ENCODE results near the gene MICAL3. TPM values are rescaled to one million over a fixed set of nuclear protein-coding genes. Genes with fewer than 3 reads are reported as not detected.

MICAL3 gene
- total and polyA plus RNA-seq, 2 of the 8 experiments (the other 6 are each of a cell fraction or from before 2014, with no cell fraction given), result 8.3 to 41.8 TPM

- Histone ChIP-seq H2BK20ac (ENCODE audit: low read length) (no peak overlapping the region), H3K9me3 (ENCODE audit: insufficient read depth in 2 of 2, low read depth in 1 of 2, low read length in 1 of 2) (no peaks in the 10 kb centered on the region), H2AFZ (ENCODE audit: low read length) (no peak overlapping the region), H4K5ac (ENCODE audit: insufficient read length, low read depth, low read length) (no peak overlapping the region), H3K23me2 (ENCODE audit: low read depth, low read length) (no peaks in the 10 kb centered on the region), H4K91ac (replicated peaks; ENCODE audit: insufficient read length, low read length) (no peak overlapping the region), H3K4me2 (ENCODE audit: insufficient read depth in 1 of 2, low read depth in 2 of 2, low read length in 2 of 2) (no peak overlapping the region), H4K20me1 (replicated peaks in 1 of 2; ENCODE audit: control insufficient read depth in 1 of 2, insufficient read depth in 2 of 2, low read length in 2 of 2) (peaks cover 13 to 23% of the 10 kb centered on the region in 2 experiments), H3K9ac (replicated peaks in 1 of 4; ENCODE audit: extremely low read depth in 1 of 4, low read depth in 3 of 4, low read length in 3 of 4) (no peak overlapping the region), H2AK5ac (ENCODE audit: low read depth, low read length) (no peak overlapping the region), H3K79me2 (ENCODE audit: control insufficient read depth in 1 of 2, insufficient read depth in 2 of 2, low read length in 2 of 2) (peaks cover 5 to 83% of the 10 kb centered on the region in 2 experiments), H3K36me3 (ENCODE audit: control insufficient read depth in 2 of 4, insufficient read depth in 4 of 4, low read length in 3 of 4) (no peaks in the 10 kb centered on the region), H2BK12ac (ENCODE audit: low read depth, low read length) (no peak overlapping the region), H2BK120ac (replicated peaks; ENCODE audit: low read depth, low read length) (no peak overlapping the region), H3K79me1 (ENCODE audit: low read depth, low read length) (peaks cover 22% of the 10 kb centered on the region), H3K14ac (ENCODE audit: insufficient read length) (no peak overlapping the region), H3K18ac (ENCODE audit: extremely low read depth, low read length) (no peak overlapping the region), H3K4me3 (ENCODE audit: extremely low read depth in 1 of 4, insufficient read depth in 2 of 4, low read depth in 3 of 4, low read length in 4 of 4) (no peak overlapping the region), H3K23ac (ENCODE audit: insufficient read length) (no peak overlapping the region), H3K4ac (replicated peaks; ENCODE audit: insufficient read length, low read depth, low read length) (no peak overlapping the region), H3K27ac (ENCODE audit: low read depth, low read length) (no peak overlapping the region), H3K4me1 (replicated peaks in 1 of 4; ENCODE audit: control insufficient read depth in 3 of 4, insufficient read depth in 4 of 4, low read length in 3 of 4) (peaks cover 4 to 13% (median 7%) of the 10 kb centered on the region in 4 experiments; a peak in 6 of 7 replicates), H3K27me3 (replicated peaks in 1 of 4; ENCODE audit: control insufficient read depth in 3 of 4, extremely low read depth in 1 of 4, insufficient read depth in 3 of 4, low read length in 3 of 4) (no peaks in the 10 kb centered on the region), H4K8ac (ENCODE audit: extremely low read depth, insufficient read depth, low read length) (no peak overlapping the region; the same call in 1 of the 2 replicates), H2BK15ac (ENCODE audit: low read length) (no peak overlapping the region), H3K56ac (replicated peaks; ENCODE audit: insufficient read length, low read depth, low read length) (no peak overlapping the region), H2BK5ac (ENCODE audit: low read depth, low read length) (no peak overlapping the region)
- ChIA-PET CTCF (ENCODE audit: partially characterized antibody) (interaction anchor here (0.6 to 1.0 kb wide), 2 partner anchors 10 to 234 kb away, joined by 3 read pairs; no protein-coding TSS in a partner anchor), POLR2A (ENCODE audit: partially characterized antibody) (no interaction called here)
- TF ChIP-seq TBP (IDR thresholded peaks at IDR 0.05; ENCODE audit: low read depth, low read length) (no peak), SIRT6 (IDR thresholded peaks at IDR 0.05; ENCODE audit: low read length) (no peak), MAX (IDR thresholded peaks at IDR 0.05) (no peak), POU5F1 (IDR thresholded peaks at IDR 0.05; ENCODE audit: low read depth, low read length) (no peak), CHD2 (IDR thresholded peaks at IDR 0.05; ENCODE audit: low read length) (no peak), CBX8 (IDR thresholded peaks at IDR 0.05; ENCODE audit: borderline replicate concordance, low read depth, low read length) (no peak)
- FAIRE-seq (no peak), DNase-seq (ENCODE audit: low read depth in 1 of 2, low spot score in 2 of 2) (no peak)
- 68% methylated on average over 6 of the region's 6 CpGs; no CpG with 5 or more reads in 1 of the 2 experiments for WGBS, 2 experiments (ENCODE audit: extremely low coverage in 1 of 2, insufficient coverage in 1 of 2, insufficient read length in 1 of 2, insufficient replicate concordance in 2 of 2, low coverage in 1 of 2, low lambda C conversion rate in 2 of 2, missing lambda C conversion rate in 1 of 2)
Measured at GRCh38 chr22:17990147-17990546, 34.2 kb downstream of the MICAL3 start.
